ENCODE measurements around the gene CTAG1A.

DNA sequence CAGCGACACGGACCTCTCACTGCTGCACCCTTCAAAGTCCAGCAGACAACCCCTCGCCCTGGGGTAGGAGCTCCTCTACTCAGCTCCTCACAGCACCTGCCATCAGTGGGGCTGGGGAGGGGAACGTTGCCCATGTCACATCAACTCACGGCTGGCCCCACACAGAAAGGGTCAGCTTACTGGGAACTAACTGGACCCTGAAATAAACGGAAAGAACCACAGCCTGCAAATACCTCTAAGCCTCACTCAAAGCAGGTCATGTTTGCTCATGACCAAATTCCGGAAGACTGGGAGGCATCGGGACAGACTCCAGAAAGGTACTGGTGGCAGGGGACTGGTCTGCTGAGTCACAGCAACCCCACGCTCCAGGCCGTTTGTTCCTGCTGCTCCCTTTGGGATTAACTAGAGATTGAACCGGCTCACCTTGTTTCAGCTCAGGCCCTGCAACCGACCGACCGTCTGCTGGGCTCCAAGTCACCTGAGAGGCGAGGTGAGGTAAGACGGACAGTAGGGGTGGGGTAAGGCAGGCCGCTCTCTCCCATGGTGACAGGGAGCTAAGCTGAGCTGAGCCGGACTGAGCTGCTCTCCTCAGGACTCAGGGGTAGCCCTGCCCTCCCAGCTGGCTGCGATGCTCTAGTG is 43.9 kb upstream of the CTAG1A start:
- TF ChIP-seq RFX5 (IDR thresholded peaks at IDR 0.05) (no peak), EP300 (IDR thresholded peaks at IDR 0.05) (peak; percentile 29 to 48; a peak in 1 of 5 replicates), NR3C1 (IDR thresholded peaks at IDR 0.05) (no peak)
- TF ChIP-seq, protein P1, sequence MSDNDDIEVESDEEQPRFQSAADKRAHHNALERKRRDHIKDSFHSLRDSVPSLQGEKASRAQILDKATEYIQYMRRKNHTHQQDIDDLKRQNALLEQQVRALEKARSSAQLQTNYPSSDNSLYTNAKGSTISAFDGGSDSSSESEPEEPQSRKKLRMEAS (IDR thresholded peaks at IDR 0.05), result no peak
